Body of pancreas (tissue), 4 donors: ENCODE data around the gene TSTD2. TPM values are rescaled to one million over a fixed set of nuclear protein-coding genes. Genes with fewer than 3 reads are reported as not detected.
A peak's percentile ranks its signal among the peaks of the same experiment; 100 is the strongest.

Source experiments
- ATAC-seq: fragments of 150-250 bp; one replicate; pipeline ENCODE4 v1.9.1; 2016
- DNase-seq, 4 donors: peaks; one replicate each; pipeline ENCODE4 v3.0.0-alpha.2; 2019
- H3K27ac ChIP-seq, 4 donors: fragments of 200-600 bp; sonication (generic); 1 replicate in 3 of 4; 2 replicates in 1 of 4; pipeline versions ENCODE4 v1.5.1 to v1.6.1; 2016 to 2019; ENCODE audit warnings: mild to moderate bottlenecking in 1 of 4, mixed read lengths in 1 of 4, moderate library complexity in 1 of 4
- H3K27me3 ChIP-seq, 2 donors: fragments of 200-600 bp; sonication (generic); one replicate each; pipeline ENCODE4 v1.6.0; 2016; ENCODE audit warnings: mild to moderate bottlenecking in 1 of 2
- H3K36me3 ChIP-seq, 2 donors: fragments of 200-600 bp; sonication (generic); replicated peaks in 1 of 2; 2 replicates each; pipeline ENCODE4 v1.5.1; 2016; ENCODE audit warnings: low read depth in 2 of 2; ENCODE audit not compliant: insufficient read depth in 1 of 2
- H3K4me1 ChIP-seq: fragments of 200-600 bp; sonication (generic); one replicate; pipeline ENCODE4 v1.6.0; 2016
- H3K4me3 ChIP-seq, 2 donors: fragments of 200-600 bp; sonication (generic); 1 replicate in 1 of 2; 2 replicates in 1 of 2; pipeline ENCODE4 v1.5.1; 2016 to 2019
- H3K9me3 ChIP-seq, 3 donors: fragments of 200-600 bp; sonication (generic); 1 replicate in 2 of 3; 2 replicates in 1 of 3; pipeline ENCODE4 v1.5.1; 2016
- CTCF ChIP-seq, 7 experiments: fragments of 450-650 bp in 4 of 7; fragments of 200-600 bp in 3 of 7; sonication (generic) in 3 of 7; IDR thresholded peaks; one replicate each; pipeline ENCODE4 v1.5.1; 2016 to 2019; ENCODE audit warnings: antibody characterized with exemption in 7 of 7
- POLR2A ChIP-seq, 3 donors: fragments of 450-650 bp; IDR thresholded peaks; one replicate each; pipeline ENCODE4 v1.6.1; 2016; ENCODE audit warnings: antibody characterized with exemption in 3 of 3, mild to moderate bottlenecking in 2 of 3
- WGBS, 2 donors: methylation state at CpG; one replicate each; pipeline ENCODE4 v1.1.5; 2017; 5-methylcytosine and 5-hydroxymethylcytosine counted together
- intact Hi-C: fragments of 100-400 bp; cut with DNase I; formaldehyde crosslinking; loops from one replicate; pipeline ENCODE4 v1.15.1; 2023
- total RNA-seq, 2 donors: library from RNA; depleted of rRNA; stranded (reverse); fragments of >200 nt; gene quantifications; one replicate each; pipeline ENCODE4 v1.1.0, GENCODE V29; 2016

Gene TSTD2
- 10 to 100 TPM; 10.9 to 16.6 TPM for total RNA-seq

DNA sequence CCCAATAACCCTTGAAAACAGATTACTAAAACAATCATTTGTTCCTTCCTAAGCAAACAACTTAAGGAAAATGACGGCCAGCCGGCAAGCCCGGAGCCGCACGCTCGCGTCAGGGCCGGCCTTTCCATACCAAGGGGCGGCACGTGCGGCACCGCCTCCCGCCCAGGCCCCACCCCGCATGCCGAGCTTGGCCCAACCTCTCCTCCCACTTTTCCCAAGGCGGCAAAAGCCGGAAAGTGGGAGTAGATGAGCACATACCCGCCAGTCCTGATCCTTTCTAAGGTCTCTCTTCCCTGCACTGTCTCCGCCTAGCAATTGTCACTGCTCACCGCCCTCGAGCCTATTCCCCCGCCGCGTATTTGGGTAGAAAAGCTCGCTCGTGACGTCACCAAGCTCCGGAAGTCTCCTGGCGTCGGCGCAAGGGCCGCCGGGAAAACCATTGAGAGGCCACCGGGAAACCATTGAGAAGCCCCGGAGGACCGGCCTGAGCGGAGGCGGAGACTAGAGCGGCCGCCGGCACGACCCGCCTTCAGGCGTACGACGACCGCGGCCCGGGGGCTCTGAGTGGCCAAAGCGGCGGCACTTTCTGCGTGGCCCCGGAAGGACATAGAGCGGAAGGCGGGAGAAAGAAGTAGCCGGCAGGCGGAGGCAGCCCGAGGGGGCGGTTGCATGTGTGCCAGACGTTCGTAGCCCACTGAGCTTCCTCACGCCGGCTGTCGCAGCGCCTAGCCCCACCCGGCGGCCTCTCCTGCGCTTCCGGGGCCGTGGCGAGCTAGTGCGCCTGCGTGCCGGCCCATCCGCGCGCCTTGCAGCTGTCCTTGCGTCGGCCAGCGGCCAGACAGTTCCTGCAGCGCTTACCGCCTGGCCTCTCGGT lies at the start of gene TSTD2, which contains the start of gene NCBP1:
TSTD2 (minus strand) TSS at position 384 of the 874 bp plus-strand sequence. CDS start 5,806 bp downstream, outside the sequence.
NCBP1 (plus strand) TSS at position 837 of the 874 bp plus-strand sequence. CDS start 61 bp downstream, outside the sequence.
- intact Hi-C loops: no loop called here
- Histone ChIP-seq H3K27me3 (no peaks in the 10 kb centered on the region), H3K4me1 (peaks cover 44% of the 10 kb centered on the region), H3K27ac (peak within 1 kb of the TSS; percentile 93 to 99 (median 98)), H3K36me3 (no peaks in the 10 kb centered on the region), H3K4me3 (peak within 1 kb of the TSS; percentile 74 to 97), H3K9me3 (no peaks in the 10 kb centered on the region)
- peak; percentile 97 to 98 (median 98) for DNase-seq
- peak; percentile 92 for ATAC-seq
- WGBS, 2 donors: 0 to 1% methylated on average over 12 to 83 of the region's 83 CpGs
- peak in 2 of 7 experiments; percentile 25 for TF ChIP-seq CTCF (IDR thresholded peaks at IDR 0.05)
- peak; percentile 75 to 91 (median 82) for TF ChIP-seq POLR2A (IDR thresholded peaks at IDR 0.05)

DNA sequence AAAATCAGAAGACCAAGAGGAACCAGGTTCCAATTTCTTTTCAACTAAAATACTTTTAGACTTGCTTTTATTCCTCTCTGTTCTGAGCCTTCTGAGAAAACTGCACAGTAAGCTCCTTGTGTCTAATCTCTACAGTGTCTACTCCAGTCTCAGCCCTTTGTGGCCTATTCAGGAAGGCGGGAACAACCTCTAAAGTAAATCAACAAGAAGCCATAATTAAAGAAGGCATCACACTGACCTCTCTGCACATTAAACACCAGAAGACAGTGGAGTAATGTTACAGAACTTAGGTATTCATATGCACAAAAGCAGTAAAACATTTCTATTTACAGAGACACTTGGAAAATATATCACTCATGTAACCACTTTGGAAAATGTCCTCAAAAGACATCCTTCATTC lies 49.1 kb upstream of the TSTD2 start:
- no peak overlapping the region for H3K4me3 ChIP-seq
- no peak for ATAC-seq
- no peaks in the 10 kb centered on the region for H3K4me1 ChIP-seq
- intact Hi-C loops: no loop called here
- H3K9me3 ChIP-seq: no peaks in the 10 kb centered on the region
- H3K36me3 ChIP-seq: peaks cover 0 to 36% of the 10 kb centered on the region in 2 donors
- no peak overlapping the region for H3K27ac ChIP-seq
- WGBS, 2 donors: 95 to 96% methylated on average over 1 of the region's 1 CpG
- TF ChIP-seq POLR2A (IDR thresholded peaks at IDR 0.05): no peak
- no peak for TF ChIP-seq CTCF (IDR thresholded peaks at IDR 0.05)
- DNase-seq: no peak
- no peaks in the 10 kb centered on the region for H3K27me3 ChIP-seq

DNA sequence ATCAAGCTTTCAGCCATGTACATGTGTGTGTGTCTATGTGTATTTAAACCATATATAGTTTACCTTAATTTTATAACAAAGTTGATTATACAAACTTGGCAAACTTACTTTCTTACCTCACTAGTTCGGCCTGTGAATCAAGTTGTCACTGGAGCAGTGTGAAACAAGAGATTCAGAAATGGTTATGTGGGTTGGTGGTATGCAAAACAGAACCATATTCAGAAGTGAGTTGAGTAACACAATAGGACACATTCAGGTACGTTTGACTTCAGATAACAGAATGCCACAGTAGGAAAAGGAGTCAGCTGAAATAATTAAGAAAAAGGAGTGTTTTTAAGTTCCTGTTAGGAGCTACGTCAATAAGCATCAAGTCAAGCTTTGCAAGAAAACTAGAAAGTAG lies 42.5 kb upstream of the TSTD2 start:
- 68% methylated on average over 3 of the region's 3 CpGs for WGBS, 2 donors
- intact Hi-C loops: no loop called here
- H3K9me3 ChIP-seq: no peaks in the 10 kb centered on the region

GRCh38 chr9:97673922-97674321 lies 40.8 kb upstream of the TSTD2 start:
- H3K4me3 ChIP-seq: no peak overlapping the region
- H3K4me1 ChIP-seq: no peaks in the 10 kb centered on the region
- no peak for ATAC-seq
- H3K9me3 ChIP-seq: no peaks in the 10 kb centered on the region
- peaks cover 0 to 32% of the 10 kb centered on the region in 2 donors for H3K36me3 ChIP-seq
- no peak for DNase-seq
- intact Hi-C loops: no loop called here
- H3K27me3 ChIP-seq: no peaks in the 10 kb centered on the region
- no peak overlapping the region for H3K27ac ChIP-seq
- 78 to 80% methylated on average over 3 of the region's 3 CpGs for WGBS, 2 donors
- TF ChIP-seq CTCF (IDR thresholded peaks at IDR 0.05) (no peak), POLR2A (IDR thresholded peaks at IDR 0.05) (no peak)

More for the DNA sequence above, 42.5 kb upstream of the TSTD2 start:
- ATAC-seq (no peak), DNase-seq (no peak)
- TF ChIP-seq POLR2A (IDR thresholded peaks at IDR 0.05) (no peak), CTCF (IDR thresholded peaks at IDR 0.05) (no peak)
- no peak overlapping the region for H3K4me3 ChIP-seq
- H3K27me3 ChIP-seq: no peaks in the 10 kb centered on the region
- H3K27ac ChIP-seq: no peak overlapping the region
- H3K36me3 ChIP-seq: peaks cover 0 to 31% of the 10 kb centered on the region in 2 donors
- no peaks in the 10 kb centered on the region for H3K4me1 ChIP-seq
